Loucy (cell line): ENCODE data around the gene ZFHX2.

ENCODE experiments used
- CTCF ChIP-seq: fragments of 200-600 bp; sonication (generic); conservative IDR thresholded peaks from 2 replicates; pipeline ENCODE4 v1.5.1; 2014; ENCODE audit warnings: mild to moderate bottlenecking, antibody characterized with exemption, low read length
- EZH2phosphoT487 ChIP-seq: fragments of 200-600 bp; IDR thresholded peaks from 2 replicates; pipeline ENCODE4 v1.6.1; 2018; ENCODE audit warnings: antibody characterized with exemption, mild to moderate bottlenecking, moderate library complexity, borderline replicate concordance

GRCh38 chr14:23544511-23545447 lies 6.8 kb downstream of the ZFHX2 start:
- TF ChIP-seq CTCF = no peak
- no peak for TF ChIP-seq EZH2phosphoT487
